HG02981 (cell line): ENCODE results near the gene NDUFA8.

ENCODE experiments used
- ATAC-seq: cut with Tn5 transposase; IDR thresholded peaks from one replicate; pipeline ENCODE4 v1.9.1; 2021; ENCODE audit warnings: mild to moderate bottlenecking, moderate library complexity; ENCODE audit not compliant: unreplicated experiment

NDUFA8 gene

GRCh38 chr9:122138560-122139268, 20.9 kb downstream of the NDUFA8 start:
- no peak for ATAC-seq

- no peak for ATAC-seq
Observed at GRCh38 chr9:122135529-122135859, 24.1 kb downstream of the NDUFA8 start.

GRCh38 chr9:122134822-122135528, 24.6 kb downstream of the NDUFA8 start:
- ATAC-seq = no peak

GRCh38 chr9:122133984-122134535, 25.5 kb downstream of the NDUFA8 start:
- no peak for ATAC-seq

- no peak for ATAC-seq
Observed at GRCh38 chr9:122133263-122133983, 26.2 kb downstream of the NDUFA8 start.

GRCh38 chr9:122132539-122132938, 27.0 kb downstream of the NDUFA8 start:
- ATAC-seq = no peak

GRCh38 chr9:122131401-122132001, 28.1 kb downstream of the NDUFA8 start:
- ATAC-seq = no peak

GRCh38 chr9:122130837-122131236, 28.7 kb downstream of the NDUFA8 start:
- no peak for ATAC-seq

GRCh38 chr9:122129969-122130368, 29.6 kb downstream of the NDUFA8 start:
- ATAC-seq = no peak

GRCh38 chr9:122128969-122129343, 30.6 kb downstream of the NDUFA8 start:
- no peak for ATAC-seq

- no peak for ATAC-seq
Observed at GRCh38 chr9:122128007-122128968, 31.3 kb downstream of the NDUFA8 start.

- no peak for ATAC-seq
Observed at GRCh38 chr9:122127396-122127798, 32.2 kb downstream of the NDUFA8 start.

GRCh38 chr9:122126331-122127261, 33.0 kb downstream of the NDUFA8 start:
- ATAC-seq = no peak

GRCh38 chr9:122125509-122126330, 33.9 kb downstream of the NDUFA8 start:
- ATAC-seq = no peak

- ATAC-seq = peak; percentile 56
Observed at GRCh38 chr9:122125158-122125508, 34.4 kb downstream of the NDUFA8 start.

GRCh38 chr9:122124528-122124927, 35.1 kb downstream of the NDUFA8 start:
- no peak for ATAC-seq

- ATAC-seq = no peak
Observed at GRCh38 chr9:122124048-122124447, 35.5 kb downstream of the NDUFA8 start.

GRCh38 chr9:122122903-122123632, 36.5 kb downstream of the NDUFA8 start:
- peak; percentile 52 for ATAC-seq
